Esophagus muscularis mucosa (tissue), 3 donors: ENCODE results near the gene ADCY6.

Experiments used
- POLR2A ChIP-seq: fragments of 450-650 bp; IDR thresholded peaks from one replicate; pipeline ENCODE4 v1.6.1; 2017; ENCODE audit warnings: antibody characterized with exemption, moderate library complexity, mild to moderate bottlenecking, low read depth
- TF ChIP-seq, protein P1 (sequence below), 3 experiments: fragments of 200-600 bp in 2 of 3; fragments of 450-650 bp in 1 of 3; sonication (generic) in 2 of 3; IDR thresholded peaks; one replicate each; pipeline ENCODE4 v1.5.1; 2017 to 2019; ENCODE audit warnings: antibody characterized with exemption in 3 of 3, mild to moderate bottlenecking in 2 of 3, moderate library complexity in 1 of 3

DNA sequence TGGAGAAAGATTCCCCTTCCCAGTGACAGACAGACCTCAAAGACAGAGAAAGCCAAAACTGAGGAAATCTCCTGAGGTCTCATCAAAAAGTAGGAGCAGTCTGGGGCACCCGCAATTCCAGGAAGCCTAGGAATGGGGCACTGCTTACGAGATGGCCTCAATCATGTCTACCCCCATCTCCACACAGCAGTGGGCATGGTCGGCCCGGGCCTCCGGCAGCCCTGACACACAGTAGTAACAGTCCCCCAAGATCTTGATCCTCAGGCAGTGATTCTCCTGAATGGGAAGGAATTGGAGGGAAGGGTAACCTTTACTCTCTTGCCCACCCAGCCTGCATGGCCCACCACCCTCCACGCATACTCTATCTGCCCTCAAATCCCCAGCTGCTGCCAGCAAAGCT is 11.9 kb downstream of the ADCY6 start:
- TF ChIP-seq, protein P1, sequence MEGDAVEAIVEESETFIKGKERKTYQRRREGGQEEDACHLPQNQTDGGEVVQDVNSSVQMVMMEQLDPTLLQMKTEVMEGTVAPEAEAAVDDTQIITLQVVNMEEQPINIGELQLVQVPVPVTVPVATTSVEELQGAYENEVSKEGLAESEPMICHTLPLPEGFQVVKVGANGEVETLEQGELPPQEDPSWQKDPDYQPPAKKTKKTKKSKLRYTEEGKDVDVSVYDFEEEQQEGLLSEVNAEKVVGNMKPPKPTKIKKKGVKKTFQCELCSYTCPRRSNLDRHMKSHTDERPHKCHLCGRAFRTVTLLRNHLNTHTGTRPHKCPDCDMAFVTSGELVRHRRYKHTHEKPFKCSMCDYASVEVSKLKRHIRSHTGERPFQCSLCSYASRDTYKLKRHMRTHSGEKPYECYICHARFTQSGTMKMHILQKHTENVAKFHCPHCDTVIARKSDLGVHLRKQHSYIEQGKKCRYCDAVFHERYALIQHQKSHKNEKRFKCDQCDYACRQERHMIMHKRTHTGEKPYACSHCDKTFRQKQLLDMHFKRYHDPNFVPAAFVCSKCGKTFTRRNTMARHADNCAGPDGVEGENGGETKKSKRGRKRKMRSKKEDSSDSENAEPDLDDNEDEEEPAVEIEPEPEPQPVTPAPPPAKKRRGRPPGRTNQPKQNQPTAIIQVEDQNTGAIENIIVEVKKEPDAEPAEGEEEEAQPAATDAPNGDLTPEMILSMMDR (IDR thresholded peaks at IDR 0.05) = no peak
- no peak for TF ChIP-seq POLR2A
